ENCODE measurements around the gene PADI1.

DNA sequence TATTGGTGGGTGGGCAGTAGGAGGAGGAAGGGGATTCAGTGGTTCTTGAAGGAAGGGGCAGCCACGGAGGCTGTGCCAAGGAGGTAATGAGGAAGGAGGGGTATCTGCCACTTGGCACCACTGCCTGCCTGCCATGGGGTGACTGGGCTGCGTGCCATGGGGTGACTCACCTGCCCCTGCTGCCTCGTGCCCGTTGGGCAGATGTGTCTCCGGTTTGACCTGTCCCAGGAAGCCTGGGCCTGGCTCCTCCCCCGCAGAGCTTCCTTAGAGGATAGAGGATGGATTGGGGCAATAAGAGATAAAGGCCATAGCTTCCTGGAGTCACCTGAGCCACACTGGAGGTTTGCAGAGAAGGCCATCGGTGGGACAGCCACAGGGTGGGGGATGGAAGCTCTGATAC lies 45.7 kb downstream of the PADI1 start:
- TF ChIP-seq ZNF274 (IDR thresholded peaks at IDR 0.05; ENCODE audit: low read depth, low read length), result no peak
- TF ChIP-seq, protein P1, sequence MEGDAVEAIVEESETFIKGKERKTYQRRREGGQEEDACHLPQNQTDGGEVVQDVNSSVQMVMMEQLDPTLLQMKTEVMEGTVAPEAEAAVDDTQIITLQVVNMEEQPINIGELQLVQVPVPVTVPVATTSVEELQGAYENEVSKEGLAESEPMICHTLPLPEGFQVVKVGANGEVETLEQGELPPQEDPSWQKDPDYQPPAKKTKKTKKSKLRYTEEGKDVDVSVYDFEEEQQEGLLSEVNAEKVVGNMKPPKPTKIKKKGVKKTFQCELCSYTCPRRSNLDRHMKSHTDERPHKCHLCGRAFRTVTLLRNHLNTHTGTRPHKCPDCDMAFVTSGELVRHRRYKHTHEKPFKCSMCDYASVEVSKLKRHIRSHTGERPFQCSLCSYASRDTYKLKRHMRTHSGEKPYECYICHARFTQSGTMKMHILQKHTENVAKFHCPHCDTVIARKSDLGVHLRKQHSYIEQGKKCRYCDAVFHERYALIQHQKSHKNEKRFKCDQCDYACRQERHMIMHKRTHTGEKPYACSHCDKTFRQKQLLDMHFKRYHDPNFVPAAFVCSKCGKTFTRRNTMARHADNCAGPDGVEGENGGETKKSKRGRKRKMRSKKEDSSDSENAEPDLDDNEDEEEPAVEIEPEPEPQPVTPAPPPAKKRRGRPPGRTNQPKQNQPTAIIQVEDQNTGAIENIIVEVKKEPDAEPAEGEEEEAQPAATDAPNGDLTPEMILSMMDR (IDR thresholded peaks at IDR 0.05 in 2 of 3, conservative IDR thresholded peaks at IDR 0.05 in 1 of 3; ENCODE audit: borderline replicate concordance in 1 of 3, insufficient read depth in 1 of 3, low read depth in 2 of 3, low read length in 2 of 3), result no peak
- no peak for TF ChIP-seq POLR2A (IDR thresholded peaks at IDR 0.05; ENCODE audit: borderline replicate concordance, extremely low read depth, insufficient read depth, insufficient read length)
- peak; percentile 80 for TF ChIP-seq SP1 (IDR thresholded peaks at IDR 0.05; ENCODE audit: low read depth)
- no peak for TF ChIP-seq ELF1 (IDR thresholded peaks at IDR 0.05; ENCODE audit: borderline replicate concordance, low read depth)
- TF ChIP-seq EZH2 (IDR thresholded peaks at IDR 0.05), result no peak
- peak; percentile 64; the same call in 1 of the 2 replicates for TF ChIP-seq POLR2AphosphoS5 (IDR thresholded peaks at IDR 0.05; ENCODE audit: low read depth, low read length)
- no peak for TF ChIP-seq CEBPB (IDR thresholded peaks at IDR 0.05; ENCODE audit: low read depth)
- TF ChIP-seq, protein P2, sequence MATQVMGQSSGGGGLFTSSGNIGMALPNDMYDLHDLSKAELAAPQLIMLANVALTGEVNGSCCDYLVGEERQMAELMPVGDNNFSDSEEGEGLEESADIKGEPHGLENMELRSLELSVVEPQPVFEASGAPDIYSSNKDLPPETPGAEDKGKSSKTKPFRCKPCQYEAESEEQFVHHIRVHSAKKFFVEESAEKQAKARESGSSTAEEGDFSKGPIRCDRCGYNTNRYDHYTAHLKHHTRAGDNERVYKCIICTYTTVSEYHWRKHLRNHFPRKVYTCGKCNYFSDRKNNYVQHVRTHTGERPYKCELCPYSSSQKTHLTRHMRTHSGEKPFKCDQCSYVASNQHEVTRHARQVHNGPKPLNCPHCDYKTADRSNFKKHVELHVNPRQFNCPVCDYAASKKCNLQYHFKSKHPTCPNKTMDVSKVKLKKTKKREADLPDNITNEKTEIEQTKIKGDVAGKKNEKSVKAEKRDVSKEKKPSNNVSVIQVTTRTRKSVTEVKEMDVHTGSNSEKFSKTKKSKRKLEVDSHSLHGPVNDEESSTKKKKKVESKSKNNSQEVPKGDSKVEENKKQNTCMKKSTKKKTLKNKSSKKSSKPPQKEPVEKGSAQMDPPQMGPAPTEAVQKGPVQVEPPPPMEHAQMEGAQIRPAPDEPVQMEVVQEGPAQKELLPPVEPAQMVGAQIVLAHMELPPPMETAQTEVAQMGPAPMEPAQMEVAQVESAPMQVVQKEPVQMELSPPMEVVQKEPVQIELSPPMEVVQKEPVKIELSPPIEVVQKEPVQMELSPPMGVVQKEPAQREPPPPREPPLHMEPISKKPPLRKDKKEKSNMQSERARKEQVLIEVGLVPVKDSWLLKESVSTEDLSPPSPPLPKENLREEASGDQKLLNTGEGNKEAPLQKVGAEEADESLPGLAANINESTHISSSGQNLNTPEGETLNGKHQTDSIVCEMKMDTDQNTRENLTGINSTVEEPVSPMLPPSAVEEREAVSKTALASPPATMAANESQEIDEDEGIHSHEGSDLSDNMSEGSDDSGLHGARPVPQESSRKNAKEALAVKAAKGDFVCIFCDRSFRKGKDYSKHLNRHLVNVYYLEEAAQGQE (IDR thresholded peaks at IDR 0.05; ENCODE audit: low read depth), result no peak
- TF ChIP-seq, protein P3, sequence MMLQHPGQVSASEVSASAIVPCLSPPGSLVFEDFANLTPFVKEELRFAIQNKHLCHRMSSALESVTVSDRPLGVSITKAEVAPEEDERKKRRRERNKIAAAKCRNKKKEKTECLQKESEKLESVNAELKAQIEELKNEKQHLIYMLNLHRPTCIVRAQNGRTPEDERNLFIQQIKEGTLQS (IDR thresholded peaks at IDR 0.05), result no peak
- TF ChIP-seq JUND (IDR thresholded peaks at IDR 0.05), result peak; percentile 91
